ENCODE measurements around the gene VPS26C. TPM values are rescaled to one million over a fixed set of nuclear protein-coding genes. Genes with fewer than 3 reads are reported as not detected.

The VPS26C gene
- total and polyA plus RNA-seq, 4 donors = 19.8 to 61.1 (median 42.9) TPM

GRCh38 chr21:37257511-37257966 is 9.6 kb downstream of the VPS26C start:
- peak overlapping the region; percentile 27 for H3K4me3 ChIP-seq
- H3K27me3 ChIP-seq (ENCODE audit: control insufficient read depth in 3 of 3, insufficient read depth in 3 of 3, low read length in 2 of 3) = no peaks in the 10 kb centered on the region
- peaks cover 0 to 18% (median 11%) of the 10 kb centered on the region in 5 donors for H3K4me1 ChIP-seq (ENCODE audit: control insufficient read depth in 5 of 5, insufficient read depth in 5 of 5, low read length in 5 of 5)
- H3K36me3 ChIP-seq (ENCODE audit: control insufficient read depth in 4 of 4, insufficient read depth in 4 of 4, low read length in 4 of 4) = peaks cover 0 to 2% (median 0%) of the 10 kb centered on the region in 4 donors
- ATAC-seq (ENCODE audit: insufficient read depth, low FRiP score) = peak; percentile 56
- TF ChIP-seq CTCF (IDR thresholded peaks at IDR 0.05; ENCODE audit: control extremely low read depth, extremely low read depth) = no peak
- H3K27ac ChIP-seq (ENCODE audit: low read depth in 1 of 2, low read length in 1 of 2) = peak overlapping the region; percentile 34 to 93
- H3K9ac ChIP-seq (ENCODE audit: insufficient read depth in 1 of 2, low read length in 2 of 2) = peak overlapping the region; percentile 72 to 75
- peak; percentile 52 to 68 (median 66) for DNase-seq
- WGBS, 2 donors = 0 to 2% methylated on average over 14 to 22 of the region's 22 CpGs
- no peaks in the 10 kb centered on the region for H3K9me3 ChIP-seq (ENCODE audit: control insufficient read depth in 4 of 4, insufficient read depth in 3 of 4, low read length in 3 of 4)

GRCh38 chr21:37253991-37254390 is 13.1 kb downstream of the VPS26C start:
- peaks cover 0 to 2% (median 0%) of the 10 kb centered on the region in 4 donors for H3K36me3 ChIP-seq (ENCODE audit: control insufficient read depth in 4 of 4, insufficient read depth in 4 of 4, low read length in 4 of 4)
- H3K9me3 ChIP-seq (ENCODE audit: control insufficient read depth in 4 of 4, insufficient read depth in 3 of 4, low read length in 3 of 4) = no peaks in the 10 kb centered on the region
- no peak overlapping the region for H3K4me3 ChIP-seq
- peaks cover 0 to 18% (median 9%) of the 10 kb centered on the region in 5 donors for H3K4me1 ChIP-seq (ENCODE audit: control insufficient read depth in 5 of 5, insufficient read depth in 5 of 5, low read length in 5 of 5)
- DNase-seq (peak in 2 of 3 donors; percentile 60 to 72), ATAC-seq (ENCODE audit: insufficient read depth, low FRiP score) (no peak)
- H3K27ac ChIP-seq (ENCODE audit: low read depth in 1 of 2, low read length in 1 of 2) = no peak overlapping the region
- 79 to 87% methylated on average over 6 of the region's 6 CpGs for WGBS, 2 donors
- no peak overlapping the region for H3K9ac ChIP-seq (ENCODE audit: insufficient read depth in 1 of 2, low read length in 2 of 2)
- no peak for TF ChIP-seq CTCF (IDR thresholded peaks at IDR 0.05; ENCODE audit: control extremely low read depth, extremely low read depth)
- H3K27me3 ChIP-seq (ENCODE audit: control insufficient read depth in 3 of 3, insufficient read depth in 3 of 3, low read length in 2 of 3) = no peaks in the 10 kb centered on the region

- Histone ChIP-seq H3K27me3 (ENCODE audit: control insufficient read depth in 3 of 3, insufficient read depth in 3 of 3, low read length in 2 of 3) (no peaks in the 10 kb centered on the region), H3K4me3 (no peak overlapping the region), H3K9ac (ENCODE audit: insufficient read depth in 1 of 2, low read length in 2 of 2) (no peak overlapping the region), H3K4me1 (ENCODE audit: control insufficient read depth in 5 of 5, insufficient read depth in 5 of 5, low read length in 5 of 5) (peaks cover 0 to 6% (median 0%) of the 10 kb centered on the region in 5 donors), H3K27ac (ENCODE audit: low read depth in 1 of 2, low read length in 1 of 2) (no peak overlapping the region), H3K9me3 (ENCODE audit: control insufficient read depth in 4 of 4, insufficient read depth in 3 of 4, low read length in 3 of 4) (no peaks in the 10 kb centered on the region), H3K36me3 (ENCODE audit: control insufficient read depth in 4 of 4, insufficient read depth in 4 of 4, low read length in 4 of 4) (peaks cover 0 to 2% (median 0%) of the 10 kb centered on the region in 4 donors)
- DNase-seq (no peak), ATAC-seq (ENCODE audit: insufficient read depth, low FRiP score) (no peak)
- WGBS, 2 donors = 51 to 69% methylated on average over 2 of the region's 2 CpGs
- TF ChIP-seq CTCF (IDR thresholded peaks at IDR 0.05; ENCODE audit: control extremely low read depth, extremely low read depth) = no peak
These were observed 15.9 kb downstream of the VPS26C start for GRCh38 chr21:37251294-37251634.
